ENCODE results near the gene RTN4R.

DNA sequence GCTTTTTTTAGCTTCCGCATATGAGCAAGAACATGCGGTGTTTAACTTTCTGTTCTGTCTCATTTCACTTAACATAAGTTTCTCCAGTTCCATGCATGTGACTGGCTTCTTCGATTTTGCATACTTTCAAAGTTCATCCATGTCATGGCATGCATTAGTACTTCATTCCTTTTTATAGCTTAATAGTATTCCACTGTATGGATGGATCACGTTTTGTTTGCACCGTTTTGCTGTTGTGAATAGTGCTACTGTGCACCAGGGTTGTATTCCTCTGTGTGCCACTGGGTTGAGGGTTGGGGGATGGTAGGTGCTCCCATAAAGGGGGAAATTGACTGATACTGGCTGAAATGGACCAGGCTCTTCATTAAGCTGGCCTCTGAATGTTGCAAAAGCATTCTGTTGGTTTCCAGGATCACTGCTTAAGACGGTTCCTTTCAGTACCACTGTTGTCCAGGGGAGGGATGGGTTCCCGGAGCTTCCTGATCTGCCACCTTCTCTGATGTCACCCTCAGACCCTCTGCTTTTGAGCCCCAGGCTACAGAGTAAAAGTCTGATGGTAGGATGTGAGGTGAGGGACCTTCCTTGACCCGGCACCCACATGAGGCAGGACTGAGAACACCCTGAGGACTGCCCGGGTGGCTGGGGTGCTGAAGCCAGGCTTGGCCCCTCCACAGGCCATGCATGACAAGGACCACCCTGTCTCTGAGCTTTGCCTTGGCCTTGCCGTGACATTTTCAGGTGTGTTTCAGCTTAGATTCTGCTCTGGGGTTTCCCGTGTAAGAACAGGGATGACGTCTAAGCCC, 27.3 kb upstream of the RTN4R start:
- TF ChIP-seq, protein P1, sequence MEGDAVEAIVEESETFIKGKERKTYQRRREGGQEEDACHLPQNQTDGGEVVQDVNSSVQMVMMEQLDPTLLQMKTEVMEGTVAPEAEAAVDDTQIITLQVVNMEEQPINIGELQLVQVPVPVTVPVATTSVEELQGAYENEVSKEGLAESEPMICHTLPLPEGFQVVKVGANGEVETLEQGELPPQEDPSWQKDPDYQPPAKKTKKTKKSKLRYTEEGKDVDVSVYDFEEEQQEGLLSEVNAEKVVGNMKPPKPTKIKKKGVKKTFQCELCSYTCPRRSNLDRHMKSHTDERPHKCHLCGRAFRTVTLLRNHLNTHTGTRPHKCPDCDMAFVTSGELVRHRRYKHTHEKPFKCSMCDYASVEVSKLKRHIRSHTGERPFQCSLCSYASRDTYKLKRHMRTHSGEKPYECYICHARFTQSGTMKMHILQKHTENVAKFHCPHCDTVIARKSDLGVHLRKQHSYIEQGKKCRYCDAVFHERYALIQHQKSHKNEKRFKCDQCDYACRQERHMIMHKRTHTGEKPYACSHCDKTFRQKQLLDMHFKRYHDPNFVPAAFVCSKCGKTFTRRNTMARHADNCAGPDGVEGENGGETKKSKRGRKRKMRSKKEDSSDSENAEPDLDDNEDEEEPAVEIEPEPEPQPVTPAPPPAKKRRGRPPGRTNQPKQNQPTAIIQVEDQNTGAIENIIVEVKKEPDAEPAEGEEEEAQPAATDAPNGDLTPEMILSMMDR (IDR thresholded peaks at IDR 0.05) = no peak
- TF ChIP-seq POLR2A (IDR thresholded peaks at IDR 0.05) (no peak), EP300 (IDR thresholded peaks at IDR 0.05) (no peak)

Measured in ovary (tissue), 3 donors.